HG02571 (cell line): Measurements from ENCODE around the gene BDKRB1.

Source experiments
- ATAC-seq: cut with Tn5 transposase; IDR thresholded peaks from one replicate; pipeline ENCODE4 v1.9.1; 2021; ENCODE audit warnings: mild to moderate bottlenecking, moderate library complexity; ENCODE audit not compliant: unreplicated experiment

Gene BDKRB1

GRCh38 chr14:96277890-96278289 is 21.9 kb downstream of the BDKRB1 start:
- no peak for ATAC-seq

- ATAC-seq, result no peak
These were observed 23.6 kb downstream of the BDKRB1 start for GRCh38 chr14:96279564-96279963.

DNA sequence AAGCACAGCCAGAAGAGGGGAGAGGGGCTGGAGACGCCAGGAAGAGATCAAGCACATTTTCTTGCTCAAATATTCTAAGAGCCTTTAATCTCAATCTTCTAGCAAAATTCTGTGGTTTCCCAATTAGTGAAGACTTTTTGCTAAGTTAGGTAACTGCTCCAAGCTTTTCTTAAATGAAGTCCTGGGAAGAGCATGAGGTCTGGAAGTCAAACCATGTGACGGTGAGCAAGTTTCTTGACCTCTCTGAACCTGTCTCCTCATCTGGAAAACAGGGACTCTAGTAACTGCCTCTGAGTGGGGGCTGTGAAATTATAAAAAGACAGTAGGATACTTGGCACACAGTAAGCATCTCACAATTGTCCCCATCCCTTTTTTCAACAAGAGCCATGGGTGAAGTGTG is 24.1 kb downstream of the BDKRB1 start:
- ATAC-seq, result no peak

GRCh38 chr14:96281486-96281885 is 25.5 kb downstream of the BDKRB1 start:
- no peak for ATAC-seq

DNA sequence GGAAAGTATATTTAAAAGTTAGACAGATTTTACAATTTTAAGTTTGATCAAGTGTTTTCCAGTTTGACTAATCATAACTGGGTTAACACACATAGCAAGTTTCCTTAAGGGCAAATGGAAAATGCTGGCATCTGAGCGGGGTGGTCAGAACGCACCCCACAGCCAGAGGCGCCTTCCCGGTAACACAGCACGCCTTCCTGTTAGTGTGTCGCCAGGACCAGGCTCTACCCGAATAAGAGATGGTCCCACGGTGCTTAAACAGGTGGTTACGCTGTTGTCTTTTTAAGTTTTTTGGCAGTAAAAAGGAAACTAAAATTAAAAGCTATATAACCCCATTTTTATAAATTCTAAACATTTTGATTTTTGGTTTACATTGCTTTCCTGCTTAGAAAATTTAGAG is 28.0 kb downstream of the BDKRB1 start:
- ATAC-seq, result no peak

- no peak for ATAC-seq
These were observed 28.4 kb downstream of the BDKRB1 start for GRCh38 chr14:96284430-96284829.

GRCh38 chr14:96285667-96286066 is 29.7 kb downstream of the BDKRB1 start:
- ATAC-seq, result no peak

- ATAC-seq, result no peak
These were observed 30.2 kb downstream of the BDKRB1 start for GRCh38 chr14:96286251-96286650.

DNA sequence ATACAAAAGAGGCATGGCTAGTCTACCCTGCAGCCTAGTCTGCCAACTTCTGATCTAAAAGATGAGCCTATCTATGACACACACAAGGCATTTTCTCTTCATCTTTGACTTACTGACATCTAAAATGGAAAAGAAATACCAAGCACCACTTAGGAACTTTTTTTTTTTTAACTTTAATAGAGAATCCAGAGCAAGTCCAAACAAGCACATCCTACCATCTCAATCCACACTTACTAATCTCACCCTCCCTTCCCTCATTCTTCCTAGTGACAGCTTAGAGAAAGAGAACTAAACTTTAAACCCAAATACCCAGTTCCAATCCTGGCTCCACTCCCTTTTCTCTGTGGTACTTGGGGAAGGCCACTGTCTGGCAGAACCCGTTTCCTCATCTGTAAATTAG is 31.8 kb downstream of the BDKRB1 start:
- no peak for ATAC-seq

DNA sequence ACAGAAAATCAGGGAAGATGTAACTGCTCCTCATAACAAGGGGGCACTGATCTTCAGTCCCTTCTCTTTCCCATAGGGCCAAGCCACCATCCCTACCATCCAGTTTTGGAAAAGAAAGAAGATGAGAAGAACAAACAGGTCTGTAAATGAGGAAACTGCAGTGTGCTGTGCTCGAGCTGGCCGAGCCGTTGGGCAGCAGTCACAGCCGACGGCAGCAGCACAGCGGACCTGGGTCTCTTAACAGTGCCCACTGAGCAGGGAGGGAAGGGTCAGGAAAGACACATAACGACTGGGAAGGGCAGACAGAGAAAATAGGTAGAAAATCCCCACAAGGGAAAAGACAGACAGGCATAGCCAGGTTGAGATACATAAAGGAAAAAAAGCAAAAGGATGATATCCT is 38.2 kb downstream of the BDKRB1 start:
- ATAC-seq, result no peak

DNA sequence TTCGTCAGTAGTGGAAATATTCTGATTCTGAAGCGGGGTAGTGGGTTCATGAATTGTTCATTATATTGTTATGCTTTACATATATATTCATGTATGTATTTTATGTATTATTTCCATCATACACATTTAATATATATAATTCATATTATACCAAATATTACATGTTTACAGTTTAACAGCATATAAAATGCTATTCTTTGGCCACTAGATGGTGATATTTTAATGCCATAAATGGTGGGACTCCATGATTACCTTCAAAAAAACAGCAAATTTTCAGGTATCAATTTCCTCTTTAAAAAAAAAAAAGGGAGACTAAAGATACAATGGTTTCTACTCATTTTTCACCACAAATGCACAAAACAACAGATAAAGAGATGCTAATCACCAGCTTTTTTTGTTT is 41.0 kb downstream of the BDKRB1 start:
- no peak for ATAC-seq

GRCh38 chr14:96297997-96298515 is 42.0 kb downstream of the BDKRB1 start:
- ATAC-seq, result no peak

DNA sequence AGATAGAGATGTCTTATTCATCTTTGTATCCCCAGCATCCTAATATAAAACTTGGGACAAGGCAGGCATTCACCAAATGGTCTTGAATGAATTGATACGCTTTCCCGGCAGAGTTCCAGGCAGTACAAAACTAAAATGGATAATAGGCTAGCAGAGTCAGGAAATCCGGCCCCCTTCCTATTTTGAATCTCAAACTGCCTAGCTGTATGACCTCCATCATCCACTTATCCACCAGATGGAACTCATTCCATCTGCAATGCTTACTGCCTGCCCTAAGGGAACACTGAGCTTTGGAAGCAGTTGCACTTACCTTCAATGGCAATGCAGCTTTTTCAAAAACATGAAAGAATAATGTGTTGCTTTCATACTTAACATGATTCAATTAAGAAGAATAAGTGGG is 43.4 kb downstream of the BDKRB1 start:
- ATAC-seq, result no peak

- no peak for ATAC-seq
These were observed 48.0 kb downstream of the BDKRB1 start for GRCh38 chr14:96303981-96304380.

- no peak for ATAC-seq
These were observed 48.9 kb downstream of the BDKRB1 start for GRCh38 chr14:96304956-96305355.

DNA sequence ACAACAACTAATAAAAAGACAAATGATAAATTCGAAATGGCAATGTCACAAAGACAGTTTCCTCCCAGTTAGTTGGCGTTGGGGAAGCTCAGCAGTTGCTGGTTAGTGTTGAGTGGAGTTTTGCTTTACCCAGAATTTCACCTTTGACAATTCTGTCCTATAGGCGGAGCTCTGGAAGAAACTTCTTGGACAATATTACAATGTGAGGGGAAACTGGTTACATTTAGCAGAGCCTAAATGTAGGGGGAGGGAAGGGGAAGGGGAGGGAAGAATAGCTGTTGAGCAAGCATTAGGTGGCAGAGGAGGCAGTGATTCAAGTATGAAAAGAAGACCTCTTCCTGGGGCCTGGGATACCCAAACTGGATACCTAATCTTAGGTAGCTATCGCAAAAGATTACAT is 51.4 kb downstream of the BDKRB1 start:
- ATAC-seq, result no peak

DNA sequence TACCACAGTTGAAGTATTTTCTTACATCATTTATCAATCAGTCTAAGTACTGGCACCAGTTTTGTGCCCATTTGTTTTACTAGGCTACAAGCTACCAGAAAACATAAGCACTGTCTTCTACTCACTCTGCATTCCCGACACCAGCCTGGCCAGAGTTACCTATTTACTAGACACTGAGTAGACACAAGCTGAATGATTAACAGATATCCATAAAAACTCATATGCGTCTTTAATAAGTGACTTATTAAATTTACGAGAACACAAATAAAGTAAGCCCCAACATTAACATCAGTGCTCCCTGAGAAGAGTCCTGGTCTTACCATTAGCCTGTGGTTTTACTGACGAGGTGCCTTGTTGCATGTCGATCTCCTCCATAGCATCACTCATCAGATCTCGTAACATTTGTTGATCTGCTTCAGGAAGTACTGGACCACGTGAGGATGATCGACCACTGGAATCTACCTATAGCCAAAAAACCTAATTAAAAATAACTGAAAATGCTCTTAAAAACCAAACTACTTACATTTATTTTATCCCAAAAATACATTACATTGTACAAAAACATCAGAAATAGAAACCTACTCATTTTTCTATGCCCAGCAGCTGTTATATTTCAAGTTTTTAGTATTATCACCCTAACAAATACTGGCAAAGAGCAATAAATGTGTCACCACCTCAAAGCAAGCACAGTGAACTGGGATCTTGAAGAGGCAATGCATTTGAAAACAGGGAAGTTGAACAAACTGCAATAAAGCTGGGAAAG is 53.3 kb downstream of the BDKRB1 start:
- ATAC-seq, result no peak

- ATAC-seq, result no peak
These were observed 53.9 kb downstream of the BDKRB1 start for GRCh38 chr14:96309896-96310330.

DNA sequence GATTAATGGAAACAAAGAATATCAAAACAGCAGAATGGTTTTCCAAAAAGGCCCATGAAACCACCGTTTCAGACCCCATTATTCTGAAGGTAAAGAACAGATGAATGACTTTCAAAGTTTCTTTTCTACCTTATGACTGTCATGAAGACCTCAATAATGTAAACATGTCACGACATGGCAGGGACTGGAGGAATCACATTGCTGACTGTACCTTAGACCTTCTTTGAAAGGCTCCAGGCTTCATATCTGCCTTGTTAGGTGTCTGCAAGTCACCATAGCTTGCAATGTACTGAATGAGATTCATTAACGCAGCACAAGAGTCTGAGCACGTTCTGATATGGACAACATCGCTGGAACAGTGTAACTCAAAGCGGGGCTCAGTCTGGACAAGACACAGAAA is 54.9 kb downstream of the BDKRB1 start:
- ATAC-seq, result no peak
